SK-N-SH (cell line): Measurements from ENCODE around the gene ERBB2. TPM values are rescaled to one million over a fixed set of nuclear protein-coding genes. Genes with fewer than 3 reads are reported as not detected.

Experiments used
- CTCF ChIA-PET: fragments of 300-600, 350-600 bp; formaldehyde crosslinking; extraction: SDS; loops from one replicate; lab custom pipeline; 2021; lab: Yijun Ruan, JAX
- POLR2A ChIA-PET: fragments of 350-600 bp; sonication (Branson Sonifier 250); formaldehyde crosslinking; extraction: SDS; loops from one replicate; lab custom pipeline; 2020; ENCODE audit warnings: antibody characterized with exemption, inconsistent platforms; lab: Yijun Ruan, JAX
- DNase-seq: peaks from one replicate; pipeline ENCODE4 v3.0.0; 2012
- H2AFZ ChIP-seq: fragments of 200-600 bp; sonication (generic); 2 replicates; pipeline ENCODE4 v1.8.1; 2016; ENCODE audit warnings: antibody characterized with exemption, mild to moderate bottlenecking, low read depth
- H3F3A ChIP-seq: fragments of 200-600 bp; sonication (generic); replicated peaks from 2 replicates; pipeline ENCODE3; 2016; ENCODE audit warnings: antibody characterized with exemption, mild to moderate bottlenecking; ENCODE audit not compliant: insufficient read depth
- H3K27ac ChIP-seq, 2 experiments: fragments of 200-500 bp in 1 of 2; fragments of 200-600 bp in 1 of 2; sonication (Bioruptor generic) in 1 of 2; sonication (generic), shearing (Covaris generic) in 1 of 2; 2 replicates each; pipeline versions ENCODE4 v1.5.1 to v1.6.1; 2014 to 2016; ENCODE audit warnings: low read depth in 2 of 2, inconsistent platforms in 1 of 2, low read length in 1 of 2, mild to moderate bottlenecking in 1 of 2, mixed read lengths in 1 of 2
- H3K27me3 ChIP-seq: fragments of 200-600 bp; sonication (generic), shearing (Covaris generic); 2 replicates; pipeline ENCODE4 v1.6.1; 2016; ENCODE audit warnings: mixed run types; ENCODE audit not compliant: insufficient read depth
- H3K36me3 ChIP-seq, 2 experiments: fragments of 200-500 bp in 1 of 2; fragments of 200-600 bp in 1 of 2; sonication (Bioruptor generic) in 1 of 2; sonication (generic) in 1 of 2; replicated peaks in 1 of 2; 2 replicates each; pipeline versions ENCODE3 to v1.5.1; 2014 to 2016; ENCODE audit warnings: low read length in 1 of 2, mild to moderate bottlenecking in 1 of 2; ENCODE audit not compliant: insufficient read depth in 2 of 2, control insufficient read depth in 1 of 2
- H3K4me1 ChIP-seq, 2 experiments: fragments of 200-500 bp in 1 of 2; fragments of 200-600 bp in 1 of 2; sonication (Bioruptor generic) in 1 of 2; sonication (generic), shearing (Covaris generic) in 1 of 2; 2 replicates each; pipeline versions ENCODE4 v1.5.1 to v1.6.1; 2014 to 2016; ENCODE audit warnings: low read depth in 1 of 2, low read length in 1 of 2, mixed run types in 1 of 2; ENCODE audit not compliant: insufficient read depth in 2 of 2, control insufficient read depth in 1 of 2
- H3K4me2 ChIP-seq: fragments of 200-600 bp; sonication (generic), shearing (Covaris generic); 2 replicates; pipeline ENCODE4 v1.6.1; 2017; ENCODE audit warnings: mixed run types
- H3K4me3 ChIP-seq, 2 experiments: fragments of 200-500 bp in 1 of 2; fragments of 200-600 bp in 1 of 2; sonication (Bioruptor generic) in 1 of 2; sonication (generic), shearing (Covaris generic) in 1 of 2; 2 replicates each; pipeline versions ENCODE4 v1.5.1 to v1.8.1; 2014 to 2016; ENCODE audit warnings: low read depth in 2 of 2, inconsistent platforms in 1 of 2, low read length in 1 of 2, mild to moderate bottlenecking in 1 of 2, mixed read lengths in 1 of 2, moderate library complexity in 1 of 2
- H3K79me2 ChIP-seq: fragments of 200-600 bp; sonication (generic); 2 replicates; pipeline ENCODE4 v1.8.1; 2017; ENCODE audit warnings: mild to moderate bottlenecking; ENCODE audit not compliant: insufficient read depth
- H3K9ac ChIP-seq: fragments of 200-600 bp; sonication (generic); 2 replicates; pipeline ENCODE4 v1.6.1; 2017; ENCODE audit warnings: mixed run types
- H3K9me2 ChIP-seq: fragments of 200-600 bp; sonication (generic); 2 replicates; pipeline ENCODE4 v1.6.1; 2017; ENCODE audit warnings: mixed run types
- H3K9me3 ChIP-seq: fragments of 200-600 bp; sonication (generic); 2 replicates; pipeline ENCODE4 v1.6.1; 2017; ENCODE audit warnings: mixed run types, mild to moderate bottlenecking, moderate library complexity
- H4K20me1 ChIP-seq: fragments of 200-600 bp; sonication (generic); 2 replicates; pipeline ENCODE4 v1.6.1; 2017; ENCODE audit warnings: mild to moderate bottlenecking, mixed run types; ENCODE audit not compliant: insufficient read depth
- CHD2 ChIP-seq: fragments of 150-350 bp; IDR thresholded peaks from 2 replicates; pipeline ENCODE4 v1.6.1; 2018; ENCODE audit warnings: low read length; ENCODE audit not compliant: partially characterized antibody
- ELF1 ChIP-seq: IDR thresholded peaks from 2 replicates; pipeline ENCODE4 v1.4.0; 2012
- EP300 ChIP-seq, 2 experiments: IDR thresholded peaks; 2 replicates each; pipeline versions ENCODE4 v1.4.0 to v1.6.1; 2012; ENCODE audit warnings: borderline replicate concordance in 1 of 2, low read depth in 1 of 2, low read length in 1 of 2
- EZH2phosphoT487 ChIP-seq: fragments of 200-600 bp; sonication (generic); IDR thresholded peaks from 2 replicates; pipeline ENCODE4 v1.6.1; 2017; ENCODE audit warnings: low read depth, mixed run types, mild to moderate bottlenecking, antibody characterized with exemption, moderate library complexity, borderline replicate concordance
- FOSL2 ChIP-seq: IDR thresholded peaks from 2 replicates; pipeline ENCODE4 v1.4.0; 2012; ENCODE audit warnings: low read depth, mild to moderate bottlenecking, moderate library complexity, borderline replicate concordance
- GABPA ChIP-seq: IDR thresholded peaks from 2 replicates; pipeline ENCODE4 v1.4.0; 2012; ENCODE audit warnings: low read depth, mild to moderate bottlenecking
- JUND ChIP-seq: IDR thresholded peaks from 2 replicates; pipeline ENCODE4 v1.4.0; 2012
- MEF2A ChIP-seq: IDR thresholded peaks from 2 replicates; pipeline ENCODE4 v1.4.0; 2012; ENCODE audit warnings: low read depth, borderline replicate concordance
- NFIC ChIP-seq: IDR thresholded peaks from 2 replicates; pipeline ENCODE4 v1.4.0; 2012; ENCODE audit warnings: borderline replicate concordance
- NRF1 ChIP-seq: IDR thresholded peaks from 2 replicates; pipeline ENCODE4 v1.6.1; 2012; ENCODE audit warnings: low read depth, mild to moderate bottlenecking, low read length
- POLR2AphosphoS5 ChIP-seq: IDR thresholded peaks from 2 replicates; pipeline ENCODE4 v1.6.1; 2012; ENCODE audit warnings: low read depth, low read length
- RAD21 ChIP-seq: IDR thresholded peaks from 2 replicates; pipeline ENCODE4 v1.6.1; 2012; ENCODE audit warnings: mild to moderate bottlenecking, low read length
- RXRA ChIP-seq: IDR thresholded peaks from 2 replicates; pipeline ENCODE4 v1.4.0; 2012; ENCODE audit warnings: low read depth, mild to moderate bottlenecking, borderline replicate concordance
- SIN3A ChIP-seq: IDR thresholded peaks from 2 replicates; pipeline ENCODE4 v1.6.1; 2012; ENCODE audit warnings: low read depth, mild to moderate bottlenecking, low read length, moderate library complexity, borderline replicate concordance
- SMC3 ChIP-seq: IDR thresholded peaks from 2 replicates; pipeline ENCODE4 v1.6.1; 2012; ENCODE audit warnings: low read depth, low read length, improper control_type of control experiment
- TAF1 ChIP-seq: IDR thresholded peaks from 2 replicates; pipeline ENCODE4 v1.6.1; 2012; ENCODE audit warnings: low read depth, mild to moderate bottlenecking, low read length, moderate library complexity, borderline replicate concordance
- TCF12 ChIP-seq: IDR thresholded peaks from 2 replicates; pipeline ENCODE4 v1.4.0; 2012
- YY1 ChIP-seq: IDR thresholded peaks from 2 replicates; pipeline ENCODE4 v1.4.0; 2012; ENCODE audit warnings: low read depth, mild to moderate bottlenecking
- WGBS: methylation state at CpG from one replicate; pipeline ENCODE4 v1.1.6; 2017; ENCODE audit warnings: low lambda C conversion rate; 5-methylcytosine and 5-hydroxymethylcytosine counted together
- polyA plus RNA-seq, 3 experiments: library from polyadenylated mRNA; depleted of rRNA; stranded (reverse); fragments of >200 nt; gene quantifications; 2 replicates each; pipeline ENCODE4 v1.2.3, GENCODE V29; 2012
- TF ChIP-seq, protein P1 (sequence below): IDR thresholded peaks from 2 replicates; pipeline ENCODE4 v1.4.0; 2012; ENCODE audit warnings: low read depth, borderline replicate concordance
- TF ChIP-seq, protein P2 (sequence below): IDR thresholded peaks from 2 replicates; pipeline ENCODE4 v1.4.0; 2012; ENCODE audit warnings: low read depth, borderline replicate concordance
- TF ChIP-seq, protein P3 (sequence below): IDR thresholded peaks from 2 replicates; pipeline ENCODE4 v1.4.0; 2012; ENCODE audit warnings: low read depth
- TF ChIP-seq, protein P4 (sequence below): IDR thresholded peaks from 2 replicates; pipeline ENCODE4; 2012

ERBB2 gene
- 1.9 and 2.6 TPM in 2 replicates for polyA plus RNA-seq (2012; rRNA removed)
- polyA plus RNA-seq (2012; cell fraction: cytosol; rRNA removed) = 1.0 and 1.2 TPM in 2 replicates
- 5.7 and 9.7 TPM in 2 replicates for polyA plus RNA-seq (2012; cell fraction: nucleus; rRNA removed)

DNA sequence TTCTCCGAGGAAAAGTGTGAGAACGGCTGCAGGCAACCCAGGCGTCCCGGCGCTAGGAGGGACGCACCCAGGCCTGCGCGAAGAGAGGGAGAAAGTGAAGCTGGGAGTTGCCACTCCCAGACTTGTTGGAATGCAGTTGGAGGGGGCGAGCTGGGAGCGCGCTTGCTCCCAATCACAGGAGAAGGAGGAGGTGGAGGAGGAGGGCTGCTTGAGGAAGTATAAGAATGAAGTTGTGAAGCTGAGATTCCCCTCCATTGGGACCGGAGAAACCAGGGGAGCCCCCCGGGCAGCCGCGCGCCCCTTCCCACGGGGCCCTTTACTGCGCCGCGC is at the start of gene ERBB2:
Gene ERBB2 (plus strand): TSS at position 247 of the 330 bp plus-strand sequence. CDS start 175 bp downstream, outside the sequence.
- TF ChIP-seq TAF1 (no peak), YY1 (no peak), POLR2AphosphoS5 (no peak)
- TF ChIP-seq, protein P1, sequence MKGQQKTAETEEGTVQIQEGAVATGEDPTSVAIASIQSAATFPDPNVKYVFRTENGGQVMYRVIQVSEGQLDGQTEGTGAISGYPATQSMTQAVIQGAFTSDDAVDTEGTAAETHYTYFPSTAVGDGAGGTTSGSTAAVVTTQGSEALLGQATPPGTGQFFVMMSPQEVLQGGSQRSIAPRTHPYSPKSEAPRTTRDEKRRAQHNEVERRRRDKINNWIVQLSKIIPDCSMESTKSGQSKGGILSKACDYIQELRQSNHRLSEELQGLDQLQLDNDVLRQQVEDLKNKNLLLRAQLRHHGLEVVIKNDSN = no peak
- ChIA-PET POLR2A (interaction anchor here (0.6 kb wide), 1 partner anchor 12 kb away, joined by 3 read pairs; the partner anchor contains the start of gene PGAP3), CTCF (interaction anchor here (1.0 to 1.7 kb wide), 3 partner anchors 31 to 66 kb away, joined by 3 to 5 read pairs (median 4); partner anchors contain the start of gene MIEN1)
- H3K4me2 ChIP-seq = no peak within 1 kb of the TSS
- DNase-seq = no peak
- H3K9ac ChIP-seq = no peak within 1 kb of the TSS
- no peaks in the 10 kb centered on the region for H3K36me3 ChIP-seq
- H3K9me3 ChIP-seq = no peaks in the 10 kb centered on the region
- no peaks in the 10 kb centered on the region for H3K79me2 ChIP-seq
- no peaks in the 10 kb centered on the region for H3K9me2 ChIP-seq
- H3K27ac ChIP-seq = no peak within 1 kb of the TSS
- no peaks in the 10 kb centered on the region for H3F3A ChIP-seq
- no peaks in the 10 kb centered on the region for H3K27me3 ChIP-seq
- H4K20me1 ChIP-seq = no peaks in the 10 kb centered on the region
- no peak within 1 kb of the TSS for H2AFZ ChIP-seq
- WGBS = 73% methylated on average over 11 of the region's 20 CpGs
- no peaks in the 10 kb centered on the region for H3K4me1 ChIP-seq
- no peak within 1 kb of the TSS for H3K4me3 ChIP-seq

DNA sequence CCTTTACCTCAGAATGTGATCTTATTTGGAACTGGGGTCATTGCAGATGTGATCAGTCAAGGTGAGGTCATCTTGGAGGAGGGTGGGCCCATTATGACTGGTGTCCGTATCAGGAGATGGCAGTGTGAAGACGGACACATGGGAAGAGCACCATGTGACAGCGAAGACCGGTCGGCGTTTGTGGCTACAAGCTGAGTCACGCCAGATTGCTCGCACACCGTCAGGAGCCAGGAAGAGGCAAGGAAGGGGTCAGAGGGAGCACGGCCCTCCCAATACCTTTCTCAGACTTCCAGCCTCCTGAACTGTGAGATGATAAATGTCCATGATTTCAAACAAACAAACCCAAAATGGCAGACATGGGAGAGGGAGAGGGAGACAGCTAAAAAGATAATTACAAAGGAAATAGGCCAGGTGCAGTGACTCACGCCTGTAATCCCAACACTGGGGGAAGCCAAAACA is 49.7 kb upstream of the ERBB2 start:
- Histone ChIP-seq H3F3A (no peaks in the 10 kb centered on the region), H3K4me2 (no peak overlapping the region), H3K9me3 (no peaks in the 10 kb centered on the region), H3K79me2 (peaks cover 19% of the 10 kb centered on the region), H3K27me3 (no peaks in the 10 kb centered on the region), H3K27ac (no peak overlapping the region), H3K9ac (no peak overlapping the region), H3K36me3 (no peaks in the 10 kb centered on the region), H3K4me1 (peaks cover 0 to 4% of the 10 kb centered on the region in 2 experiments; a peak in 1 of 4 replicates), H2AFZ (no peak overlapping the region), H3K9me2 (no peaks in the 10 kb centered on the region), H3K4me3 (no peak overlapping the region), H4K20me1 (peaks cover 14% of the 10 kb centered on the region)
- TF ChIP-seq, protein P2, sequence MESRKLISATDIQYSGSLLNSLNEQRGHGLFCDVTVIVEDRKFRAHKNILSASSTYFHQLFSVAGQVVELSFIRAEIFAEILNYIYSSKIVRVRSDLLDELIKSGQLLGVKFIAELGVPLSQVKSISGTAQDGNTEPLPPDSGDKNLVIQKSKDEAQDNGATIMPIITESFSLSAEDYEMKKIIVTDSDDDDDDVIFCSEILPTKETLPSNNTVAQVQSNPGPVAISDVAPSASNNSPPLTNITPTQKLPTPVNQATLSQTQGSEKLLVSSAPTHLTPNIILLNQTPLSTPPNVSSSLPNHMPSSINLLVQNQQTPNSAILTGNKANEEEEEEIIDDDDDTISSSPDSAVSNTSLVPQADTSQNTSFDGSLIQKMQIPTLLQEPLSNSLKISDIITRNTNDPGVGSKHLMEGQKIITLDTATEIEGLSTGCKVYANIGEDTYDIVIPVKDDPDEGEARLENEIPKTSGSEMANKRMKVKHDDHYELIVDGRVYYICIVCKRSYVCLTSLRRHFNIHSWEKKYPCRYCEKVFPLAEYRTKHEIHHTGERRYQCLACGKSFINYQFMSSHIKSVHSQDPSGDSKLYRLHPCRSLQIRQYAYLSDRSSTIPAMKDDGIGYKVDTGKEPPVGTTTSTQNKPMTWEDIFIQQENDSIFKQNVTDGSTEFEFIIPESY = no peak
- TF ChIP-seq NRF1 = no peak
- no peak for TF ChIP-seq RXRA
- no peak for TF ChIP-seq JUND
- no peak for TF ChIP-seq CHD2
- no peak for TF ChIP-seq FOSL2
- no peak for TF ChIP-seq GABPA
- no peak for TF ChIP-seq SIN3A
- no peak for TF ChIP-seq ELF1
- no peak for TF ChIP-seq MEF2A
- no peak for TF ChIP-seq TAF1
- no peak for TF ChIP-seq SMC3
- TF ChIP-seq, protein P3, sequence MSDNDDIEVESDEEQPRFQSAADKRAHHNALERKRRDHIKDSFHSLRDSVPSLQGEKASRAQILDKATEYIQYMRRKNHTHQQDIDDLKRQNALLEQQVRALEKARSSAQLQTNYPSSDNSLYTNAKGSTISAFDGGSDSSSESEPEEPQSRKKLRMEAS = no peak
- no peak for TF ChIP-seq TCF12
- TF ChIP-seq, protein P4, sequence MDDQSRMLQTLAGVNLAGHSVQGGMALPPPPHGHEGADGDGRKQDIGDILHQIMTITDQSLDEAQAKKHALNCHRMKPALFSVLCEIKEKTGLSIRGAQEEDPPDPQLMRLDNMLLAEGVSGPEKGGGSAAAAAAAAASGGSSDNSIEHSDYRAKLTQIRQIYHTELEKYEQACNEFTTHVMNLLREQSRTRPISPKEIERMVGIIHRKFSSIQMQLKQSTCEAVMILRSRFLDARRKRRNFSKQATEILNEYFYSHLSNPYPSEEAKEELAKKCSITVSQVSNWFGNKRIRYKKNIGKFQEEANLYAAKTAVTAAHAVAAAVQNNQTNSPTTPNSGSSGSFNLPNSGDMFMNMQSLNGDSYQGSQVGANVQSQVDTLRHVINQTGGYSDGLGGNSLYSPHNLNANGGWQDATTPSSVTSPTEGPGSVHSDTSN = no peak
- TF ChIP-seq NFIC = no peak
- no peak for TF ChIP-seq RAD21
- TF ChIP-seq EP300 (IDR thresholded peaks at IDR 0.05; ENCODE audit: borderline replicate concordance in 1 of 2, low read depth in 1 of 2, low read length in 1 of 2) = no peak
- no peak for TF ChIP-seq EZH2phosphoT487
- DNase-seq = no peak
- POLR2A ChIA-PET = no interaction called here
- 96% methylated on average over 11 of the region's 11 CpGs for WGBS
- CTCF ChIA-PET = interaction anchor here (2.5 to 7.6 kb wide), 4 partner anchors 9 to 28 kb away, joined by 9 to 149 read pairs (median 88); partner anchors contain the start of genes PNMT, STARD3 and TCAP
